Activated CD4-positive, CD25-positive, alpha-beta regulatory T cell treated with anti-CD3 and anti-CD28 coated beads, Interleukin-2, amount 50 U/mL, for 16 hours (primary cell): ENCODE results near the gene GMDS.

Source experiments
- DNase-seq: peaks from one replicate; pipeline ENCODE4 v3.0.0-alpha.2; 2020; ENCODE audit warnings: low read depth, low spot score

The GMDS gene

DNA sequence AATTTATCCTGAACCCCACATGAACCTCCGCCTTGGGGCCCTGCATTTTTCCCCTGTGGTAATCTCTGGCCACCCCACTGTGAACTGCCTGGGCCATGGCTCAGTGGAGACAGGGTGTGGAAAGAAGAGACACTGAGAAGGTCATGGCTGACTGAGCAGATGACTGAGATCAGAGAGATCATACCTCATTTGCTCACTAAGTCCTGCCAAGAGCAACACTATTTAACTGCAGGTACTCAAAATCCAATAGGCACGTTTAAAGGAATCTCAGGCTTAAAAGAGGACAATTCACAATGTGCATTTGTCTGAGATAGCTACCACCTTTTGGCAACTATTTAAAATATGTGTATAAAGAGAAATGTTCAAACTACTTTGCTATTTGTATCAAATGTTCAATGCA, 305.0 kb downstream of the GMDS start:
- no peak for DNase-seq

DNA sequence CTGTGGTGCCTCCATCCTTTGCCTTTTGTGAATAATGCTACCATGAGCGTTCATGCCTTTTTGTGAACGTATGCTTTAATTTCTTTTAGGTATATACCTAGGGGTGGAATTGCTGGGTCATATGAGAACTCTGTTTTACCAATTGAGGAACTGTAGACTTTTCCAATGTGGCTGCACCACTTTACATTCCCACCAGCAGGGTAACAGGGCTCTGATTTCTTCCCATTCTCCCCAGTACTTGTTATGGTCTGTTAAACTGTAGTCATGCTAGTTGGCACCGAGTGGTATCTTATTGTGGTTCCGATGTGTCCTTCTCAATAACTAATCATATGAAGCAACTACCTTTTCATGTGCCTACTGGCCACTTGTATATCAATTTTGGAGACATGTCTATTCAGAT, 312.1 kb downstream of the GMDS start:
- no peak for DNase-seq

DNA sequence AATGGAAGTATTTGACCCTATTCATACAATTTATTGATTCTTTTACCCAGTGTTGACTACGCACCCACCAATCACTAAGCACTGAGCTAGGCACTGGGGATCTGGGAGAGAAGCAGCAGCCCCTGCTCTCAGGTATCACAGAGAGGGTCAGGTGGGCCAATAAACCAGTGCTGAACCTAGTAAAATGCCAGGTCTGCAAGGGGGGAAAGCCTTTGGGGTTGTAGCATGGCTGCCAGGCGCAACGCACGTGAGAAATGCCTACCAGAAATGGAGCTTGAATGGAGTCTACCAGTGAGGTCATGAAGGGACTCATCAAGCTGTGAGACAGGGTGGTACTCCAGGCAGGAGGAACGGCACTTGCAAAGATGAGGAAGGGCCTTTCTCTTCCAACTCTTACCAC, 313.6 kb downstream of the GMDS start:
- no peak for DNase-seq

DNA sequence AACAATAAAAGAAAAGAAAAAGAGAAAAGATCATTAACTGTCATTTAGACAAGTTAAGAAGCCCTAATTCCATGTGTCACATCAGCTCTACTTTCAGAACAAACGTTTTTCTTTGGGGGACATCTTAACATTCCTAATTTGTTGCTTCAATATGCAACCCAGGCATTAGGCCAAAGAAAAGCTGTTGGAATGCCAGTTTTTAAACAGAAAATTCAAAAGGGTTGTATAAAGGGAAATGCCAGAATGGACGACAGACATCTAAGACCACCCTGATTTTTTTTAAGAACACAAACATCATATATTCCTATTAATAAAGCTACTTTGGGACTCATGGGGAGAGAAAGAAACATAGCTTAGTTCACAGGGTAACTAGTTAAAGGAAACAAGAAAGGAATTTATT, 315.0 kb downstream of the GMDS start:
- DNase-seq: no peak

DNA sequence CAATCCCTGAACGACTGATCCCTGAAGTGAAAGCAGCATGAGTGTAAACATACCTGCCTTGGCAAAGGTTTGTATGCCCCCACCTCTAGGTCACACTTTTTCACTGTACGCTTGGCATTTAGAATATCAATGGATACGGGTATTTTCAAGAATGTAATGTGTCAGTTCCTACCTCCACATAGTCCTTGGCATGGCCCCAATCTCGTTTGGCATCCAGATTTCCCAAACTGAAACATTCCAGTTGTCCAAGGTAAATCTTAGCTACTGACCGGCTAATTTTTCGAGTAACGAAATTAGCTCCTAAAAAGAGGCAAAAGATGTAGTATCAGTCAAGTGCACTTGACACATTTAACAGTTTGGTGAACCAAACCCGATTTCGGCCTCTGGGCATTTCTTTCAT, 315.5 kb downstream of the GMDS start:
- DNase-seq: no peak

DNA sequence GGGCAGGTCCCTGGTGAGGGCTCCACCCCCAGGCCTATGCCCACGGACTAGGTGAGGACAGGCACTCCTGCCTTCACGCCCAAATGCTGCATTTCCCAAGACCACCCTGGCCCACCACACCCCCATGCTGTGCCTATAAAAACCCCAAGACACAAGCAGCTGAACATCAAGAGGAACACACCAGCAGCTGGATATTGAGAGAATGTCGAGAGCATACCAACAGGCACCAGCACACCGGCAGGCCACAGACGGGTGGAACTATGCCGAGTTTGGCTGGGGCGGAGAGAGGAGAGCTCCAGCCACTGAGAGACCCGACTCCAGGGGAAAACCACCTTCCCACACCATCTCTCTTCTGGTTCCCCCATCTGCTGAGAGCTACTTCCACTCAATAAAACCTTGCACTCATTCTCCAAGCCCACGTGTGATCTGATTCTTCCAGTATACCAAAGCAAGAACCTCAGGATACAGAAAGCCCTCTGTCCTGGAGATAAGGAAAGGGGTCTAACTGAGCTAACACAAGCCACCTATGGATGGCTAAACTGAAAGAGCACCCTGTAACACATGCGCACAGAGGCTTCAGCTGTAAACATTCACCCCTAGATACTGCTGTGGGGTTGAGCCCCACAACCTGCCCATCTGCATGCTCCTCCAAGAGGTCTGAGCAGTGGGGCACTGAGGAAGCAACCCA, 319.5 kb downstream of the GMDS start:
- DNase-seq: no peak

DNA sequence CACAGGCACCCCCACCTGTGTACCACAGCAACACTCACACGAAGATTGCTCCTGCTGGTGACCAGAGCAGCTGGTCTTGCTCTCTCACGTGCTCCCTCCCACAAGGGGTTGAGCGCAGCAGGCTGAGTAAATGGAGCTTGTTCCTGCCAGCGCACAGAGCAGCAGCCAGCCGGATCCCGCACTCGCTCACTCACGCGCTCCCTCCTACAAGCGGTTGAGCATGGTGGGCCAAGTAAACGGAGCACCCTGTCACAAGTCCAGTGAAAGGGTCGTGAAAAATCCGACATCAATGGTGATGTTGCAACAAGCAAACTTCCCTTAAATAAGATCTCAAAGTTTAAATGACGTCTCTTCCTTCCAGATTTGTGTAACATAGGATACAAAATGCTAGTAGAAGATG, 322.0 kb downstream of the GMDS start:
- no peak for DNase-seq

DNA sequence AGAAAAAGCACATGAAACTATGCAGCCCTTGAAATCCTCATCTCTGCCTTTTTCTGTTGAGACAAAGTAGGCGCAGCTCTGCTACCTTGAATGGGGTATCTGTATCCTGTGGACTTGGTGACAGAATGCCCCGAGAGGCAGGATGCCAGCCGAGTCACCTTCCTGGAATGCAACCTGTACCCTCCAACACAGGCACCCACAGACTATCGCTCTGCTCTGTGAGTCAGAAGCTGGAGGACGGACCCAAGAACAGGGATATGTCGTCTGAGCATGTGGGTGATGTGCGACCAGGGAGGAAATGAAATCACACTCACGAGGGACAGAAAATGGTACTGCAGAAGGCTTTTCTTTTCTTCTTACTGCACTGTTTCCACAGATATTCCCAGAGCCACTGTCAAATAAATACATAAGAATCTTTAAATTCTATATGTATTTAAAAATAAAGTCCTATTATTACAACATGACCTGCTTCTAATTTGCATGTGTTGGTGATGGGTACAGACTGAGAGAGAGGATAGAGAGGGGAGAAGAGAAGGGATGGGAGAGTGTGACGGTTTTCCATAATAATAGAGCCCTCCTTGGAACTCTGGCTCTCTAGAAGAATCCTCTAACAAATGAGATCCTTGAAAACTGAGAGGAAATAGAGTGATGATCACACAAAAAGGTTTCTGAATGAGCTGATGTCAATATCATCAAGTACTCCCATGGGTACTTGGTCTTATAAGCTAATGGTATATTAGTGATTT, 327.6 kb downstream of the GMDS start:
- DNase-seq: no peak

DNA sequence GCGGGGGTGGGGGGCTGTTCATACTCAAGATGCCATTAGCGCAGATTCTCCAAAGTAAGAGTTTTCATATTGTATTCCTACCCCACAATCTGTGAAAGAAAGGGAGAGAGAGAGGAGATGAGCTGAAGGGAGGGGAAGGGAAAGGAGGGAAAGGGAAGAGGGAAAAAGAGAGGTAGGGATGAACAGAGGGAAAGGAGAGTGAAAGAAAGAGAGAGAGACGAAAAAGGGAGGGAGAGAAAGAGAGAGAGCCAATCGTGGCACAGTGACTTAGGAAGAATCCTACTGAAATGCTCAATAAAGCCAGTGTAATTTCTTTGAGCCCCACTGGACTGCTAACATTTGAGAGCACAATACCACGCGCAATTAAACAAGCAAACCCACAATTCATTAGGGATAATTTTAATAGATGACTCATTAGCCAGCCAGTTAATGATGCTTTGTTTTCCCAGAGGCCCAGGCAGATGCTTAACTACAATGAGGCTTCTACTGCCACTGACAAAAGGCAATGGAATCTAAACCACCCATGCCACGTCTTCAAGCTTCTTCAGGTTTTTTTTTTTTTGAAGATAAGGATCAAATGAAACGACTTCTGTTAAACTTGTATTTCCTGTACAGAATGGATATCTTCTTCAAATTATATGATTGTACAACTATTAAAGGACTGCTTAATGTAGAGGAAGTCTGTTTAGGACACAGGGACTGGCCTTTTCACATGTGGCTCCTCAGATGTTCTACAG, 328.9 kb downstream of the GMDS start:
- no peak for DNase-seq

DNA sequence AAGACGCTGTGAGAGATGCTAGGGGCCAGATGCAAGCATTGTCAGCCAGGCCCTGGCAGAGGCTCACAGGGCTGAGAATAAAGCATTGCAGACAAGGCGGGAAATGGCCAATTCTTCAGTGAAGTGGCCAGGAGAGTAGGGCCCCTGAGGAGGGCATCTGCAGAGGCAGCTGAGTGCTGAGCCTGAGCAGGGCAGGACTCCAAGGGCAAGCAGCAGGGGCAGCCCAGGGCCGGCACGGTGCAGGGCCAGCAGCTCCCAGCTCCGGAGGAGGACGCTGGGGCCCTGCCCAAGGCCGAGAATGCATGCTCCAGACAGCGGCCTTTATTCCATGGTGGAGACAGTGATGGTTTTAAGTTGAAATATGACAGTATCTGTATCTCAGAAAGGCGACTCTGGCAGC, 330.2 kb downstream of the GMDS start:
- DNase-seq: no peak

DNA sequence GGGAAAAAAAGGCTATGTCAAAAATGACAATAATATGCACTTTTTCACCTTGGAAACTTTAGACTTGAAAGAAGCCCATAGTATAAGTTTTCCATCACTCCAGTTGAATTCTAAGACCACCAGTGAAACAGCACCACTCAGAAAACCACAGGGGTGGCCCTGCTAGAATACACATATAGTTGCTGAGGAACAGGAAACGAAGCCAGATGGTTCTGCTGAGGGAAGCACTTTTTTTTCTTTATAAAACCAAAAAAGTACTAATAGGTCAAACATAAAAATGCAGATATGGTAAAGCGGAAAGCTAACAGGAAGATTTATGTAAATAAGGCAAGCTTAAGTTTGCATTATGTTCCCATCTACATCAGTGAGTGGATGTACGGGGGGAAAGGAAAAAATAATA, 331.8 kb downstream of the GMDS start:
- no peak for DNase-seq

DNA sequence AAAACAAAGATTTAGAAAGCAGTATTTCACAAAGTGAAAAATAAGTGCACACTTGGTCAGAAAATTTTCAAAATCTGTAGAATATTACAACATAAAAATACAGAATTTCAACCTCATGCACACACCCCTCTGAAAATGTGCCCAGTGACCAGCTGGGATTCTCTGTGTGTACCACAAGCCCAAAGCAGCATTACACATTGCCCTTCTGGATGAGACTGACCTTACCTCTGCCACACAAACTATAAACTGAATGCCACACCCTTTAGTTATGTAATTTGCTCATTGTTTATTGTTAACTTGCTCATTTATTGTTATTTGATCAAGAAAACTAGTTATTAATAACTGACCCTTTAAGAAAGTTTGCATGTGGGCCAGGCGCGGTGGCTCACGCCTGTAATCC, 332.7 kb downstream of the GMDS start:
- DNase-seq: no peak

DNA sequence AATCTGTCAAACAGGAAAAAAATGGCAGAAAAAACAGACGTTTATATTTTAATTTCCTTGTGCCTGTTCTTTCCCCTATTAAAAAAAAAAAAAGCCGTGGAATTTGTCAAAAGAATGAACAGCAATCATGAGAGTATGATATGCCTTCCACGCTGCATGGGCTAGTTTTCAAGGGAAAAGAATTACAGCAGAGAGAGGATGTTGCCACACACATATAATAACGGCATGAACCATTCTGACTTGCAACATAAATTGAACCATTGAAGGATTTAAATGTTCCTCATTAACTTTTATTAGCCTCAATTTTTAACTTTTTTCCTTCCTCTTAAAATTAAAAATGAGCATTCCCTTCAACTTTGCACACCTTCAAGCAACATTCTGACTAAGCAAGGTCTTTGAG, 333.9 kb downstream of the GMDS start:
- DNase-seq: no peak

DNA sequence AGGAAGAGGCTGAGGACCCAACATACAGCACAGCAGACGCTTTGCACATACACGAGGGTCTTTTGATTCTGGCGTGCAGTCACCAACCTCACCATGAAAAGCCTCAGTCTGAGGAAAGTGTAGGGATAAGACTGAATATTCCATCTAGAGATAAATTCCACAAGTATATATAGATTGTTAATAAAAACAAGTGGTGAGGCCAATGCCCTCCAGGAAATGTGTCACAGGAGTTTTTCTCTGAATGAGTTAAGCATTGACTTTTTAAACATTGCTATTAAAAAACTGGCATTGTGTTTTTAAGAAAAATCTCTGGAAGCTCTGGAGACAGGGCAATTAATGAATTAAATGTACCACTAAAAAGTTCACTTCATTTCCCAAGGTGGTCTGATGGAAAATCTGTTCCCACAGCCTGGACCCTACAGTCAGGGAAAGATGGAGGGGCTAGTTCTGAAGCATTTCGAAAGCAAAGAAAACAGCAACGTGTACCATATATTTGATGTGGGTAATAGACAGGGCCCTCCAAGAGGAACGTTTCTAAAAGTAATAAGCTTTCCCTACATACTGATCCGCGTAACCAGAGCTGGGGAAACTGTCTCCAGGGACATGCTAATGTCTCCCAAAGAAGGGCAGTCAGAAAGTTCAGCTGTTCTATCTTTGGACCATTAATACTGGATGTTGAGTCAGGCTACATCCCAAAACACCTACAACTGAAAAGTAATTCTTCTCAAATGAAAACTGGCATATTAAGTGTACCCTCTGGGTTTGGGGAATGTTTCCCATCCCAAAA, 334.6 kb downstream of the GMDS start:
- DNase-seq: no peak

DNA sequence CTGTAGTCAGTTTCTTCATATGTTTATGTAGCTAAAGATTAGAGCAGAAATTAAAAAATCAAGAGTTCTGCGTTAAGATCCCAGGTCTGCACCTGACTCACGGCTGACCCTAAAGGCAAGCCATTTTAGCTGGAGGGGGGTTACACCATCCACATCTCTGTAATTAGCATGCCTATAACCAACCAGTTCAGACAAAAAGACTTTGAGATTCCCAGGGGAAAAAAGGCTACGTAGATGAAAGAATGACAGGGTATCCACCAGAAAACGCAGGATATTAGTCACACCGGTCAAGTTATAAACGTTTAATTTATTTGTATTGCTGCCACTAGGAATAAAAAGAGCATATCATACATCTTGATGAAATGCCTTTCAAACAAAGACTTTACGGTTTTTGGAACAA, 336.6 kb downstream of the GMDS start:
- no peak for DNase-seq

DNA sequence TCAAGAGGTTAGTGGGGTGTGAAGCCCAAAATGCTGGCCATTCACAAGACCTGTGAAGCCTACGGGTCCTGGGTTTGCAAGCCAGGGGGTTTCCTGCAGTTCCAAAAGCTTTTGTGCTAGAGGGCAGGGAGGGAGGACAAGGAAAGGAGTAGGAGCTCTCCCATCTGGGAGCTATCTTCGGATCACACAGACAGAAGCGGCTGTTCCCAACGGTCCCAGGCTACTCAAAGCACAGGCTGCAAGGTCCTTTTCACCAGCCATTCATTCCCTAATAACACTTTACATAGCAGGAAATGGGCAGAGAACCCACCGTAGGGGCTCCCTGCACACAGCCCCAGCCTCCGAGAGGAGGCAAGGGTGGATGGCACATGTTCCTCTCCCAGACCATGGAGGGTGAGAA, 338.8 kb downstream of the GMDS start:
- DNase-seq: no peak

DNA sequence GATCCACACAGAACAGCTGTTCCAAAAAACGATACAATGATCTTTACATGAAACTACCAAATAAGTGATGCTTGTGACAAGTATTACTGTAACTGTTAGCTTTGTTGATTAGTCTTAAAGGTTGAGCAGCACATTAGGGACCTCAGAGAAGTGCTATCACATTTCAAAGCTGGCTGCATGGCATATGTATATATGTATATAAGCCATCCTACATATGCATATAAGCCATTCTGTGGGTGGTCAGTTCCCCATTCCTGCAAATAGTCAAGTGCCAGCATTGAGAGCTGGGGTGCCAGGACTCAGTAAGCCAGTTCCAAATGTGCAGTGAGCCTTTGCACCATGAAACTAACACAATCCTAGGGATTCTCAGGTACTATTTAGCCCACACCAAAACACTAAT, 339.4 kb downstream of the GMDS start:
- DNase-seq: no peak

DNA sequence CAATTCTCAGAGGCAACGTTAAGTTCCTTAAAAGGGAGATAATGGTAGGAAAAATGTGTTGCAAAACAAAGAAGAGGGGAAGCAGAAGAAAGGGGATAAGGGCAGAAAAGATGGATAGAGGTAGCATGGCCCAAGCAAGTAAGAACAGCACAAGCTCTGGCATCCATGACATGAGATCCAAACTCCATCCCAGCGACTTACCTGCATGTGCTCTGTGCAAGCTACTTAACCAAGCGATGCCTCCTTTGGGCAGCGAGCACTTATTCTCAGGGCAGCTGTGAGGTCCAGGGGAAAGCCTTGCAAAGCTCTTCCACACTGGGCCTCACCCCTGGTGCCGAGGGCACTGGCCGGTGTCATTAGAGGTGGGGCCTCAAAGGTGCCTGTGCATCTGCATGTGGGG, 340.5 kb downstream of the GMDS start:
- DNase-seq: no peak

DNA sequence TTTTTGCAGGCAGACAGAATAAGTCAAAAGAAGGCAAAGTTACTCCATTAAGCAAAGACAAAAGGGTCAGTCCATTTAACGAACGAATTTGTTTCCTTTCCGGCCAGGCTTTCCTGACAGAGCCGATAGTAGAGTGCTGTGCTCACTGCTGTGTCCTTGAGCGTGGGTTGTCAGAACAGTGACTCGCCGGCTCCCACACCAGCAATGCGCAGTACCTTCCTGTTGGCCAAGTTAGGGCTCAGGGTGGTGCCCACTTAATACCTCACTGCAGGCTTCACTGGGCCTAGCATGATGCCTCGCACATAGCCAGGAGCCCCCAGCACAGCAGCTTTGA, 341.0 kb downstream of the GMDS start:
- no peak for DNase-seq

DNA sequence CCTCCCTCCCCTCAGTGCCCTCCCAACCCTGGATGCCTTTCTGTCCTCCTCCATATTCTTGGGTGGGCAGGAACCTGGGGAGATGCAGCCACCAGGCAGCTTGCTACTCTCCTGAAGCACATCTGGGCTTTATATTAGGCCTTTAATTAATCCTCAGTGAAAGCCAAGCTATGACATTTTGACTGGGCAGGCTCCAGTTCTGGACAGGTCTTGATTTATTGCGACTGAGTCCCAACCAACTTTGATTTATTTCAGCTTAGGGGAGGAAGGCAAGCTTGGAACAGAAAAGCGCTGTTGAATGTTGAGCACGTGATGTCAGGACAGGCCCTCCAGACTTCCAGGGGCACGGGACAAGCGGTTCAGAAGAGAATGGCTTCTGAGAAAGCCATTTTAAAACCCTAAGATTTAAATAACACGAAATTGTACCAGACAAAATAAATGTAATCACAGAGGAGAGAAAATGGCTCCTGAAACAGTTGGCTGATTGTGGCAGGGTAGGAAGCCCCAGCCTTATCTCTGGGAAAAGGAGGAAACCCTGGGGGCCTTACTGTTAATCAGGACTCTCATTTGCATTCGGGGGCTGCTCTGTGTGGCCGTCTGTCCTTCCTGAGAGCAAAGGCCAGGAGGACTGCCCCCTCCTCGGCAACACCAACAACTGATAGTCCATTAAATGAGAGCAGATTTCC, 341.5 kb downstream of the GMDS start:
- no peak for DNase-seq

DNA sequence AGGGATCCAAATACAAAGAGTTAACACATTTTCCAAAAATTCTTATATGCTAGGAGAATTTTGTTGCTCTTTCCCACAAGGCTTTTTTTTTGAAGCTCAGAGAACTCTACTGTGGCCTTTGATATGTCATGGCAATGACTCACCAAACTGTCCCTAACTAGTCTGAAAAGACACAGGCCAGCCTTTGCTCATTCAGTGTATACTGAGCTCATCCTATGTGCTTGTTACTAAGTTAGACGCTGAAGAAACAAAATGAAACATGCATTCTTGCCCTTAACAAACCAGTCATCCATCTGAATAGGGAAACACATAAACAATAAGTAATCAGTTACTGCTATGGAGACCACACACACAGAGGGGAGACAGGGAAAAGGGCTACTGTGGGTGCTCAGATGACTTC, 343.8 kb downstream of the GMDS start:
- no peak for DNase-seq

DNA sequence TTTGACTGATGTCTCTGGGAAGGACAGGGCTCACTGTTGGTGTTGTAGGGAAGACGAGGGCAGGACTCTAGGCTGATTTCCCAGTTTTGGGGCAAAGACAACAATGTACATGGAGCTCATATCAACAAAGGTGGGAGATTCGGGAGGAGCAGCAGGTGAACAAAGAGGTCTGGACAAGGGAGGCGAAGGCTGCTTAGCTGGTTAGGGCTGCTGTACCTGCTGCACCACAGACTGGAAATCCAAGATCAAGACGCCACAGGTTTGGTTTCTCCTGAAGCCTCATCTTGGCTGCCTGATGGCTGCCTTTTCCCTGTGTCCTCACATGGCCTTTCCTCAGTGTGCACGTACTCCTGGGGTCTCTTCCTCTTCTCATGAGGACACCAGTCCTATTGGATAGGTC, 348.5 kb downstream of the GMDS start:
- DNase-seq: no peak
